NCI-H446 (cell line): ENCODE results near the gene EPB41L3.
A peak's percentile ranks its signal among the peaks of the same experiment; 100 is the strongest.

Experiments used
- DNase-seq, 2 experiments: peaks; one replicate each; lab custom pipeline; 2025; lab: John Stamatoyannopoulos, UW

EPB41L3 gene

DNA sequence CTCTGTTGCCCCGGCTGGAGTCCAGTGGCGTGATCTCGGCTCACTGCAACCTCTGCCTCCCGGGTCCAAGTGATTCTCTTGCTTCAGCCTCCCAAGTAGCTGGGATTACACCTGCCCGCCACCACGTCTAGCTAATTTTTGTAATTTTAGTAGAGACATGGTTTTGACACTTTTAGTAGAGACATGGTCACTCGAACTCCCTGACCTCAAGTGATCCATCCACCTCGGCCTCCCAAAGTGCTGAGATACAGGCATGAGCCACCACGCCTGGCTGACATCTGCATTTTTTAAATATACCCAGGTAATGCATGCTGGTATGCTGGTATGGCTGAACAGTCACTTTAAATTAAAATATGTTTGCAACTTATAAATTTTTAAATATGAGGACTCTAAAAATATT is 91.9 kb downstream of the EPB41L3 start:
- DNase-seq: no peak

DNA sequence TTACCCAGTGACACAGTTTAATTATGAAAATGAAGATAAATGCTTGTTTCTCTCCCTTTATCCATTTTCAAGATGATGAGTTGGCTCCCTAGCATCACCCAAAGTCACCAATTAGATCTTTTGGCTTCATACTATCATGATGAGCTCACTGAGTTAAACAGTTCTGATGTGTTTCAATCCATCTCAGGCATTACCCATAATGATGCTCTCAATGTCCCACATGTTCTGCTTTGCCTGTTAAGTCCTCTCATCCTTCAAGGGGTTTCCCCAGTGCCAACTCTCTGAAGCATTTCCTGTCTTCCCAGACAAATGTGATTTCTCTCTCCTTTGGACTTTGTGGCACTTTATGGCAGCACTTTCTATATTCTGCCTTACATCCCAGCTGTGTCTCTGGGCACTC is 92.6 kb downstream of the EPB41L3 start:
- no peak for DNase-seq

DNA sequence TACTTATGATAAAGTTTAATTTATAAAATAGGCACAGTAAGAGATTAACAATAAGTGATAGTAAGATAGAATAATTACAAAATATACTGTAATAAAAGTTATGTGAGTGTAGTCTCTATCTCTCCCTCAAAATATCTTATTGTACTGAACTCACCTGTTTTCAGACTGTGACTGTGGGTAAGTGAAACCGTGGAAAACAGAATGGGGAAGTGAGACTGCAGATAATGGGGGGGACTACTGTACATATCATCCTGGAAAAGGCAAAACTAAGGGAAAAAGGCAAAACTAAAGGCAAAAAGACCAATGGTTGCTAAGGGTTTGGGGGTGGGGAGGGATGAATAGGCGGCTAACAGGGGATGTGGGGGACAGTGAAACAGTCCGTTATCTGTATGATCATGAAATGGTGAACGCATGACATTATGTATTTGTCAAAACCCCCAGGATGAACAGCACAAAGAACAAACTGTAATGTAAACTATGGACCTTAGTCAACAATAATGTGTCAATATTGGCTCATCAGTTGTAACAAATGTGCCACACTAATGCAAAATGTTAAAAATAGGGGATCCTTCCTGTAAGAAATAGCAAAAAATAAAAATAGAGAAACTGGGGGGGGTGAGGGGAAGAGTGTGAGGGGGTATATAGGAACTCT is 93.8 kb downstream of the EPB41L3 start:
- DNase-seq: no peak

GRCh38 chr18:5447442-5447841 is 96.4 kb downstream of the EPB41L3 start:
- DNase-seq: no peak

DNA sequence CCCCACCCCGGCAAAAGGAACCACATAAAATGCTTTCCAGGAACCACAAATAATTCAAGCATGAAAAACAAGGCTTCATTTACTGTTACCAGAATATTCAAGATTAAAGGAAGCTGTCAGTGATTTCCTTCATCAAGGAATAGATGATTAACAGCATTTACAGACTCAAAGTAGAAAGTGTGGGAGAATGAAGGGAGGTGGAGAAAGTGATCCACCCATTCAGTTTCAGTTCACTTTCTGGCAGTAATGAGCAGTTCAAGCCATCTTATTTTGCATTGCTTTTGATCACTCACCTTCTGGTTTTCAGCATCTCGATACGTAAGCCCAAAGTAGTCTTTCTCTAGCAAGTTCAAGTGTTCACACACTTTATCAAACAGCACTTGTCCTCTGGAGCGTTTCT is 99.0 kb downstream of the EPB41L3 start:
- no peak for DNase-seq

DNA sequence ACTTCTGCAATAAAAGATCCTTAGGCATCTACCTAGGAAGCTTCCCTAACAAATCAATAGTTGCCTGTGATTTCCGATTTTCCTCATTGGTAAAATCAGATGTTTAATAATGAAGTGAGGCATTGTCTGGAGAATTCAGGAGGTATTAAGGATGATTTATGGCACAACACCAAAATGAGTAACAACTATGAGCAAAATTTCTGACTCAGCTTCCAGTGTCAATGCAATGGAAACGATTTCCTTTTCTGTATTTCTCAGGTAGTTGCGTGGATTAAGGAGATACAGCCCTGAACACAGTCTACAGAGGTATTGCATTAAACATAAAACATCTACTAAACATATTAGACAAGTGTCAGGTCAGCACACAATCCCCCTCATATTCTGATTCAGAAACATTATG is 99.5 kb downstream of the EPB41L3 start:
- DNase-seq: no peak

DNA sequence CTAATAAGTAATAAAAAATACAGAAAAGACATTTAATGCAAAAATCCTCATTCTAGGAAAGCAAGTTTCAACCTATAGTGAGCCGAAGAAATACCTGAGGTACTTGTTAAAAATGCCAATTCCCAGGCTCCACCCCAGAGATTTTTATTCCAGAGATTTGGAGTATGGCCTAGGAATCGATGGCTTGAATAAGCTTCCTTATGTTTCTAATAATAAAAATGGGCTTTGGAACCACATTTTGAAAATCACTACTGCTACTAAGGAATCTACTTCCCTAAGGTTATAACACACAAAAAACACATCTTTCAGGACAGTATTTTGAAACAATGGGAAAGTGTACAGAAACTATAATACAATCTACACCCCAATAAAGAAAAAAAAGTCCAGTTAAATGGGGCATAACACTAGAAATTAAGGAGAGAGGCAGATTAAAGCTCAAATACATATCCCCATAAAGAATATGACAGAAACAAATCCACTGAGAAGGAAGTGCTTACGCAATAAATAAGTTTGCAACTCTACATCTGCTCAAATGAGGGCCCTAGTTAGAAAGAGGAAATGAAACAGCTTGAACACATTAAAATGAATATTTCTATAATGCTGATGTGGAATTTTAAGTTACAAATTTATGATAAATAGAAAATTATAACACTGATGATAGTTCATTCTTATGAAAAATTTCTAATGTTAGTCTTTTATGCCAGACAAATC is 103.7 kb downstream of the EPB41L3 start:
- DNase-seq: no peak

- DNase-seq: no peak
These were observed 109.4 kb downstream of the EPB41L3 start for GRCh38 chr18:5434425-5434824.

GRCh38 chr18:5431836-5432575 is 111.8 kb downstream of the EPB41L3 start:
- no peak for DNase-seq

- no peak for DNase-seq
These were observed 113.7 kb downstream of the EPB41L3 start for GRCh38 chr18:5430131-5430530.

- no peak for DNase-seq
These were observed 114.1 kb downstream of the EPB41L3 start for GRCh38 chr18:5429681-5430080.

DNA sequence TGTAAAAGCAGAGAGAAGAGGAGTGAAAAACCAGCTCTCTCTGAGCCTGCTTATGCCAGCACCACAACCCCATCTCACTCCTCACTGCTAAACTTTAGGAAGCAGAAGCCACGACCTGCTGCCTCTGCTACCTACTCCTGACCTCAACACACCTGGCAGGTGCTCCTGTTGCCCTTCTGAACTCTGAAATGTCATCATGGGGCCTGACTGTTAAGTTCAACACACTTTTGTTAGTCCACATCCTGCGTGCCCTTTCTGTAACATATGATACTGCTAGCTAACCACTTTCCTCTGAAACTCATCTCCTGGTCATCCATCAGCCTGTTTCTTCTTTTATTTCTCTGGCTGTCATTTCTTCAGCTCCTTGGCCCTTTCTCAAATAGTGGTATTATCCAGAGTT is 118.1 kb downstream of the EPB41L3 start:
- no peak for DNase-seq

DNA sequence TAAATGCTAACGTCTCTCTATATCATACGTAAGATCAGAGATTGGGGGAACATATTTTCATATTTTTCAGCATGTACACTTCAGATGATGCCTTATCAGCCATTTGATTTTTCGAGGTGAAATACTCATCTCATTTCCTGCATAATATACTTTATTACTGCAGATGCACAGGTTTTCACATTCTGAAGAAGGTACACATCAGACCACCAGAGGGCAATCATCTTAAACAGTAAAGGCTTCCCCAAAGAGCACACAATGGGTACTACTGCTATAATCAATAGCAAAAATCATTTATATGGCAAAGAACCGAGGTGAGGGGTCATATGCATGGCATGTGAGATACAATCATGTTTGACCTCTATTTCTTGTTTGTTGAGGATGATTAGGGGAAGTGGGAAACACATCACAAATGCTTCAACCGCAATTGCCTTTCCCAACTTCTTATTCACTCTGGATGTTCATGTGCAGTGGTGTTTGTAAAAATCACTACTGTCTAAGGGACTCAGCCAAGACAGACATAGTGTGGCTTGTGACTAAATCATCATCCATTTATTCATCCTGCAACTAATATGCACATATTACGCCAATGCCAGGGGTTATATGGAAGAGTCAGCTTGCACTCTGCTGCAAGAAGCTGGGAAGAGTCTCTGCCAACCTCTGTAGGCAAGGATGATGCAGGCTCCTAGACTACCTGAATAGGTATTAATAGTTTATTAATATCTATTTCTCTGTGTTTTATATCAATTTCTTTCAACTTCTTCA is 118.7 kb downstream of the EPB41L3 start:
- peak in 1 of 2 experiments; percentile 5 for DNase-seq

GRCh38 chr18:5422626-5423025 is 121.2 kb downstream of the EPB41L3 start:
- no peak for DNase-seq

DNA sequence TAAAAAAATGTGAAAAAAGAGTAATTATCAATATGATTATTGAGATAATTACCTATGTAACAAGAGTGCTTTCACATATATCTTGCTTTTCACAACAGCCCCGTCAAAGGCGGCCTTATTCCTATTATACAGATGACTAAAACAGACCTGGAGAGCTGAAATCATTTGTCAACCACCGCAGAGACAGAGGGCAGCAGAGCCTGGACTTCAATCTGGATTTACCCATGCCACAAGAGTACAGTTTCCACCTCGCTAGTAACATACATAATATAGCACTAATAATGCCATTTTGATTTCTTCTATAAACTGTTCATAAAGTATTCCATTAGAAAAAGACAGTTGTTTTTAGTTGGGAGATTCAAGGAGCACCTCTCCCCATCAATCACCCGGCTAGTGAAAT is 121.8 kb downstream of the EPB41L3 start:
- no peak for DNase-seq

DNA sequence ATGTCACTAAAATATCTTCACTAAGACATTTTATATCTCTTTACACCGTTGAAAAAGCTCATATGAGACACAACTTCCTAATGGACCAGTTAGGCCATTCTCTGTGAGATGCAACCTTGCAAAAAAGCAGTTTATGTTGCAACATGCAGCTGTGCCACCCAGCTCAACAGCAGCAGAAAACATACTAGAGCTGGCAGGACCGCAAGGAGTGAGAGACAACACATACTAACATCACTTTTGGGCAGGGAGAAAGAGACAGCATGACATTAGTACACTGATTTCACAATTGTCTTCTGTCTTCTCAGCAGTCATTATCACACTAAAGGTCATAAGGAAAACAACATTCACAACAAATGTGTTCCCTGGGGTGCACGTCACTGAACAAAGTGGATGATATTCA is 122.9 kb downstream of the EPB41L3 start:
- no peak for DNase-seq

DNA sequence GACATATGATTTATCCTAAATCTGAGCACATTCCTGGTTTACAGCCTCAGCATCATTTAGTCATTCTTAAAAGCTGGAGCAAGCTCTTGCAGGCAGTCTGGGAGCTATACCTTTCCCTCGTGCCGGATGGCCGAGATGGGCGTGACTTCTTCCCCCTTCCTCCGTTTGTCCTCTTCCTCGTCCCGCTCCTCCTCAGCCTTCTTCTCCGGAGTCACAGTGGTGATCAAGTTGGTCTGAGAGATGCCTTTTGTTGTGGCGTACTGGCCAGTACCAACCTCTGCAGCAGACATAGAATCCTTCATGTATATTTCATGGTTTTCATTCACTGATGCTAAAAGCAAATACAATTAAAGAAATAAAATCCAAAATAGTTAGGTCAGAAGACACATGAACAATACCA is 124.2 kb downstream of the EPB41L3 start:
- DNase-seq: no peak

DNA sequence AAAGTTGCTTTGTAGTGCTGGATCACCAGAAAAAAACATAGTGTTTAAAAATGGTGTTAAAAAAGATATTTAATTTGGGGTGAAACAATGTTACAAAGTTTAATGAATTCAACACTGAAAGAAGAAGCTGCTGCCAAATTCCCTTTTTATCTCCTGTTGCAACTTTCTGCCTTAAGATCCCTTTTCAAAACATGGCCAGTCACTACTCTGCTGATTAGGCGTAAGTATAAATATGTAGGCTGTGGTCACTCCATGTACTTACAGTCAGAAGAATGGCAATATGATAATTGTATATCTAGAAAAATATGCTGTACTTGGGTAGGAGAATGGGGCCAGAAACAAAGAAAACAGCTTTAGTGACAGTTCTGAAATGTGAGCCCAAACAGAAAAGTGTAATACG is 124.8 kb downstream of the EPB41L3 start:
- no peak for DNase-seq

GRCh38 chr18:5417342-5417741 is 126.5 kb downstream of the EPB41L3 start:
- DNase-seq: no peak

- no peak for DNase-seq
These were observed 127.7 kb downstream of the EPB41L3 start for GRCh38 chr18:5416112-5416511.

DNA sequence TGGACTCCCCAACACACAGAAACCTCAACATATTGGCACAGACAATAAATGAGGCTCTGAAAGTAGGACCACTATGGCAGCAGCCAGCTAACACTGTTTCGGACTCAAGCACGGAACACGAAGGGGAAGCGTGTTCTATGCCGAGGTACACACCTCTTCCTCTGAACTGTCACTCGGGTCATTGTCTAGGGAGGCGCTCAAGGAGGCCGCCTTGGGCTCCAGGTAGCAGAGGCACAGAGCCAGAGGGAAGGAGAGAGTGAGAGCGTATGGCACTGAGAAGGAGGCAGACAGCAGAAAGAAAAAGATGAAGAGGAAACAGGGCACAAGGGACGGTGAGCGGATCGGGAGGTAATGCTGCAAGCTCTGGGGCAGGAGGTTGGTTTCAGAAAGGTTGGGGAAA is 128.1 kb downstream of the EPB41L3 start:
- no peak for DNase-seq

GRCh38 chr18:5415031-5415430 is 128.8 kb downstream of the EPB41L3 start:
- DNase-seq: no peak

DNA sequence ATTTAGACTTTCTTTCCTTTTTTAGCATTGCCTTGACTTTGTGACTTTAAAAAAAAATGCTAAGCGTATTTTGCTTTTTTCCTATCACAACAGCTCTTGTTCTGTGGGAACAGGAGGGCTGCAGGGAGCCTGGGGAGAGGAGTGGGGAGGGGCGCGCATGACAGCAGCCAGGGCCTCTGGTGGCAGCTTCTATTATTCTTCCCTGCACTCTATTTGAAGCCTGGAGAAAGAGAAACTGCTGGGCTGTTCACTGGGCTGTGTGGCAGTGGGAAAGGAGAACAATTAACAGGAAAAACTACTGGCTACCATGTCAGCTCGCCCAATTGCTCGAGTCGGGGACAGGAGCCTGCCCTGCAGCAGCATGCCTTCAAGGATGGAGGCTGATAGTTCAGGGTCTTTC is 129.3 kb downstream of the EPB41L3 start:
- DNase-seq: no peak
